Measurements from ENCODE around the gene PPP2R2D.
"Not testable (repeated sequence)": the region's sequence is repeated elsewhere in the genome, so short reads cannot be mapped to it uniquely, and the experiment has no call there.

PPP2R2D gene

GRCh38 chr10:131949041-131949862 lies 48.4 kb downstream of the PPP2R2D start:
- DNase-seq (ENCODE audit: low read depth), result no peak

GRCh38 chr10:131949908-131950307 lies 49.1 kb downstream of the PPP2R2D start:
- DNase-seq (ENCODE audit: low read depth), result not testable (repeated sequence)

GRCh38 chr10:131954356-131954965 lies 53.7 kb downstream of the PPP2R2D start:
- DNase-seq (ENCODE audit: low read depth), result no peak

GRCh38 chr10:131955591-131956340 lies 55.0 kb downstream of the PPP2R2D start:
- no peak for DNase-seq (ENCODE audit: low read depth)

GRCh38 chr10:131959841-131960240 lies 59.0 kb downstream of the PPP2R2D start:
- DNase-seq (ENCODE audit: low read depth), result no peak

- DNase-seq (ENCODE audit: low read depth), result no peak
These were observed 59.8 kb downstream of the PPP2R2D start for GRCh38 chr10:131960631-131961046.

- DNase-seq (ENCODE audit: low read depth), result no peak
These were observed 60.4 kb downstream of the PPP2R2D start for GRCh38 chr10:131961047-131961776.

GRCh38 chr10:131961777-131962662 lies 61.2 kb downstream of the PPP2R2D start:
- no peak for DNase-seq (ENCODE audit: low read depth)

GRCh38 chr10:131963350-131963749 lies 62.5 kb downstream of the PPP2R2D start:
- no peak for DNase-seq (ENCODE audit: low read depth)

GRCh38 chr10:131963811-131964210 lies 63.0 kb downstream of the PPP2R2D start:
- no peak for DNase-seq (ENCODE audit: low read depth)

- DNase-seq (ENCODE audit: low read depth), result no peak
These were observed 63.5 kb downstream of the PPP2R2D start for GRCh38 chr10:131964298-131964697.

- DNase-seq (ENCODE audit: low read depth), result no peak
These were observed 68.1 kb downstream of the PPP2R2D start for GRCh38 chr10:131968949-131969348.

GRCh38 chr10:131970946-131971345 lies 70.1 kb downstream of the PPP2R2D start:
- no peak for DNase-seq (ENCODE audit: low read depth)

- DNase-seq (ENCODE audit: low read depth), result no peak
These were observed 70.8 kb downstream of the PPP2R2D start for GRCh38 chr10:131971591-131971990.

- DNase-seq (ENCODE audit: low read depth), result no peak
These were observed 71.8 kb downstream of the PPP2R2D start for GRCh38 chr10:131972474-131973071.

- no peak for DNase-seq (ENCODE audit: low read depth)
These were observed 72.5 kb downstream of the PPP2R2D start for GRCh38 chr10:131973160-131973951.

GRCh38 chr10:131974034-131974817 lies 73.4 kb downstream of the PPP2R2D start:
- DNase-seq (ENCODE audit: low read depth), result no peak

GRCh38 chr10:131975003-131975402 lies 74.2 kb downstream of the PPP2R2D start:
- DNase-seq (ENCODE audit: low read depth), result no peak

- DNase-seq (ENCODE audit: low read depth), result no peak
These were observed 75.0 kb downstream of the PPP2R2D start for GRCh38 chr10:131975796-131976195.
